Endothelial cell of umbilical vein (primary cell): Measurements from ENCODE around the gene ADAT3. TPM values are rescaled to one million over a fixed set of nuclear protein-coding genes. Genes with fewer than 3 reads are reported as not detected.

Source experiments
- BruUV-seq: library from RNA; stranded (reverse); fragments of 400-500 nt; replicated peaks from 2 replicates; lab custom pipeline; 2021; lab: Mats Ljungman, UMichigan
- CTCF ChIA-PET: fragments of 300-600, 350-600 bp; sonication (Branson Sonifier 250); formaldehyde crosslinking; loops from one replicate; lab custom pipeline; 2021; ENCODE audit warnings: antibody characterized with exemption, inconsistent platforms; lab: Charles Lee
- POLR2A ChIA-PET: fragments of 300-600, 350-600 bp; sonication (Branson Sonifier 250); formaldehyde crosslinking; loops from one replicate; lab custom pipeline; 2021; ENCODE audit warnings: antibody characterized with exemption, inconsistent platforms; lab: Charles Lee
- DNase-seq: peaks from one replicate; pipeline ENCODE4 v3.0.0-alpha.2; 2011; ENCODE audit warnings: low read depth, low spot score
- FAIRE-seq: peaks from 2 replicates; lab custom pipeline; 2011; peaks lifted over from hg19 to GRCh38; lab: Jason Lieb, UNC
- H2AFZ ChIP-seq: 2 replicates; pipeline ENCODE4 v1.6.0; 2012; ENCODE audit warnings: low read depth, low read length, control low read depth, inconsistent platforms
- H3K27ac ChIP-seq: 2 replicates; pipeline ENCODE4 v1.5.1; 2011; ENCODE audit warnings: low read depth, mild to moderate bottlenecking, control low read depth, low read length, moderate library complexity; ENCODE audit not compliant: insufficient read depth
- H3K27me3 ChIP-seq, 2 experiments: 2 replicates each; pipeline versions ENCODE4 v1.6.0 to v1.6.1; 2011; ENCODE audit warnings: low read length in 2 of 2, mixed read lengths in 1 of 2; ENCODE audit not compliant: control insufficient read depth in 2 of 2, insufficient read depth in 2 of 2
- H3K36me3 ChIP-seq, 2 experiments: 2 replicates in 1 of 2; 3 replicates in 1 of 2; pipeline ENCODE4 v1.5.1; 2011; ENCODE audit warnings: low read length in 2 of 2, mild to moderate bottlenecking in 1 of 2, moderate library complexity in 1 of 2; ENCODE audit not compliant: control insufficient read depth in 2 of 2, insufficient read depth in 2 of 2; ENCODE audit errors: extremely low read depth in 1 of 2
- H3K4me1 ChIP-seq: 3 replicates; pipeline ENCODE4 v1.5.1; 2011; ENCODE audit warnings: mild to moderate bottlenecking, low read length; ENCODE audit not compliant: control insufficient read depth, insufficient read depth; ENCODE audit errors: extremely low read depth
- H3K4me2 ChIP-seq: 2 replicates; pipeline ENCODE4 v1.6.1; 2011; ENCODE audit warnings: low read length, control low read depth, mixed read lengths; ENCODE audit not compliant: insufficient read depth
- H3K4me3 ChIP-seq, 3 experiments: fragments of 200-600 bp in 1 of 3; sonication (generic), shearing (Covaris generic) in 1 of 3; replicated peaks in 1 of 3; 2 replicates each; pipeline ENCODE4 v1.5.1; 2011 to 2016; ENCODE audit warnings: control low read depth in 3 of 3, low read length in 3 of 3, mild to moderate bottlenecking in 2 of 3, inconsistent platforms in 1 of 3, low read depth in 1 of 3, moderate library complexity in 1 of 3; ENCODE audit not compliant: insufficient read depth in 1 of 3
- H3K79me2 ChIP-seq: 2 replicates; pipeline ENCODE4 v1.6.0; 2012; ENCODE audit warnings: low read length, inconsistent platforms; ENCODE audit not compliant: control insufficient read depth, insufficient read depth
- H3K9ac ChIP-seq: replicated peaks from 2 replicates; pipeline ENCODE3; 2011; ENCODE audit warnings: low read length, control low read depth; ENCODE audit not compliant: insufficient read depth; ENCODE audit errors: extremely low read depth
- H3K9me1 ChIP-seq: replicated peaks from 3 replicates; pipeline ENCODE4 v1.6.0; 2011; ENCODE audit warnings: mild to moderate bottlenecking, low read length; ENCODE audit not compliant: control insufficient read depth, insufficient read depth; ENCODE audit errors: extremely low read depth
- H3K9me3 ChIP-seq: replicated peaks from 2 replicates; pipeline ENCODE4 v1.5.1; 2012; ENCODE audit warnings: low read length, inconsistent platforms; ENCODE audit not compliant: control insufficient read depth, insufficient read depth
- H4K20me1 ChIP-seq: replicated peaks from 2 replicates; pipeline ENCODE3; 2011; ENCODE audit warnings: mild to moderate bottlenecking, low read length; ENCODE audit not compliant: control insufficient read depth, insufficient read depth; ENCODE audit errors: extremely low read depth
- CTCF ChIP-seq, 2 donors: IDR thresholded peaks; 1 replicate in 1 of 2; 2 replicates in 1 of 2; pipeline ENCODE4 v1.5.1; 2011; ENCODE audit warnings: low read length in 2 of 2, mild to moderate bottlenecking in 2 of 2, moderate library complexity in 2 of 2, control low read depth in 1 of 2, inconsistent platforms in 1 of 2, low read depth in 1 of 2; ENCODE audit not compliant: insufficient read depth in 1 of 2; ENCODE audit errors: extremely low read depth in 1 of 2
- EZH2 ChIP-seq: IDR thresholded peaks from 2 replicates; pipeline ENCODE4 v1.6.1; 2012; ENCODE audit warnings: borderline replicate concordance, low read depth, mild to moderate bottlenecking, moderate library complexity, low read length, inconsistent platforms; ENCODE audit not compliant: severe bottlenecking
- FOS ChIP-seq: IDR thresholded peaks from 2 replicates; pipeline ENCODE4 v1.6.1; 2011; ENCODE audit warnings: mild to moderate bottlenecking, low read length, moderate library complexity, borderline replicate concordance; ENCODE audit not compliant: insufficient read depth
- GATA2 ChIP-seq: IDR thresholded peaks from 2 replicates; pipeline ENCODE4 v1.7.0; 2011; ENCODE audit warnings: low read depth, mild to moderate bottlenecking, moderate library complexity, mixed read lengths, low read length; ENCODE audit not compliant: insufficient read length, insufficient read depth
- JUN ChIP-seq: IDR thresholded peaks from 2 replicates; pipeline ENCODE4 v1.6.1; 2011; ENCODE audit warnings: borderline replicate concordance, low read depth; ENCODE audit not compliant: insufficient read length, insufficient read depth
- MAX ChIP-seq: IDR thresholded peaks from 2 replicates; pipeline ENCODE4 v1.6.1; 2011; ENCODE audit not compliant: insufficient read depth, insufficient read length
- MYC ChIP-seq: IDR thresholded peaks from one replicate; pipeline ENCODE4 v1.6.1; 2011; ENCODE audit warnings: mild to moderate bottlenecking, low read depth, low read length
- POLR2A ChIP-seq: IDR thresholded peaks from 2 replicates; pipeline ENCODE4 v1.6.1; 2012; ENCODE audit warnings: low read depth, mild to moderate bottlenecking, control low read depth, low read length
- POLR2AphosphoS5 ChIP-seq: IDR thresholded peaks from 2 replicates; pipeline ENCODE4 v1.6.1; 2012; ENCODE audit warnings: low read depth, mild to moderate bottlenecking, control low read depth, low read length, moderate library complexity; ENCODE audit not compliant: insufficient read depth
- dilution Hi-C: fragments of 300-500 bp; cut with MboI; formaldehyde crosslinking; loops from one replicate; pipeline ENCODE4 v1.15.0; 2019; ENCODE audit warnings: low sequenced_read_pairs; ENCODE audit not compliant: extremely low pct_ligation_motif_present
- intact Hi-C: fragments of 100-400 bp; cut with micrococcal nuclease; formaldehyde crosslinking; loops from one replicate; pipeline ENCODE4 v1.10.0; 2022
- polyA plus RNA-seq, 4 experiments: library from polyadenylated mRNA; depleted of rRNA in 3 of 4; stranded (reverse) in 3 of 4; unstranded in 1 of 4; fragments of >200 nt; gene quantifications; 2 replicates each; pipeline versions ENCODE4 v1.2.1 to v1.2.3, GENCODE V29; 2011 to 2012; ENCODE audit warnings: missing spikeins in 1 of 4
- total RNA-seq: library from RNA; stranded (reverse); gene quantifications from 2 replicates; pipeline ENCODE4 v1.2.3, GENCODE V29; 2021

The ADAT3 gene
- total and polyA plus RNA-seq, 2 donors (not counting 3 experiments of a cell fraction or from before 2014, with no cell fraction given) = 5.7 to 11.7 TPM

- Histone ChIP-seq H3K4me1 (peaks cover 41% of the 10 kb centered on the region), H3K9me1 (no peaks in the 10 kb centered on the region), H3K4me2 (peak overlapping the region; percentile 89), H3K27ac (no peak overlapping the region), H3K4me3 (peak overlapping the region; percentile 78 to 99 (median 85)), H3K9ac (peak overlapping the region; percentile 82), H2AFZ (no peak overlapping the region), H3K36me3 (no peaks in the 10 kb centered on the region), H3K27me3 (no peaks in the 10 kb centered on the region), H4K20me1 (no peaks in the 10 kb centered on the region), H3K79me2 (peaks cover 68% of the 10 kb centered on the region), H3K9me3 (no peaks in the 10 kb centered on the region)
- CTCF ChIA-PET = no interaction called here
- FAIRE-seq (no peak), DNase-seq (no peak)
- dilution Hi-C loops = no loop called here
- no TSS peak for BruUV-seq
- intact Hi-C loops = no loop called here
- POLR2A ChIA-PET = no interaction called here
- TF ChIP-seq POLR2A (no peak), CTCF (IDR thresholded peaks at IDR 0.05; ENCODE audit: extremely low read depth in 1 of 2, insufficient read depth in 1 of 2, low read depth in 1 of 2, low read length in 2 of 2) (no peak), FOS (no peak), GATA2 (no peak), EZH2 (no peak), POLR2AphosphoS5 (no peak), JUN (no peak), MYC (no peak), MAX (no peak)
These were observed 44.2 kb upstream of the ADAT3 start for GRCh38 chr19:1860821-1861598.
